CD14-positive monocyte (primary cell): ENCODE results near the gene ARMCX2. TPM values are rescaled to one million over a fixed set of nuclear protein-coding genes. Genes with fewer than 3 reads are reported as not detected.

ENCODE experiments used
- DNase-seq, 3 donors: peaks; one replicate each; pipeline ENCODE4 v3.0.0-alpha.2; 2011 to 2022
- H2AFZ ChIP-seq: 2 replicates; pipeline ENCODE4 v1.6.0; 2012; ENCODE audit warnings: mild to moderate bottlenecking, low read depth, low read length, inconsistent platforms; ENCODE audit not compliant: insufficient read depth, poor library complexity, severe bottlenecking
- H3K27ac ChIP-seq, 2 donors: 1 replicate in 1 of 2; 2 replicates in 1 of 2; pipeline ENCODE4 v1.5.1; 2012 to 2013; ENCODE audit warnings: low read length in 2 of 2, control low read depth in 1 of 2, inconsistent platforms in 1 of 2, low read depth in 1 of 2, mild to moderate bottlenecking in 1 of 2
- H3K27me3 ChIP-seq, 2 donors: one replicate each; pipeline versions ENCODE4 v1.6.0 to v1.6.1; 2011 to 2013; ENCODE audit warnings: low read length in 2 of 2; ENCODE audit not compliant: control insufficient read depth in 2 of 2, insufficient read depth in 2 of 2
- H3K36me3 ChIP-seq, 2 donors: replicated peaks in 1 of 2; 1 replicate in 1 of 2; 2 replicates in 1 of 2; pipeline versions ENCODE4 v1.5.1 to v1.6.1; 2012 to 2013; ENCODE audit warnings: low read length in 2 of 2, control low read depth in 1 of 2, inconsistent platforms in 1 of 2, mild to moderate bottlenecking in 1 of 2; ENCODE audit not compliant: insufficient read depth in 2 of 2, control insufficient read depth in 1 of 2
- H3K4me1 ChIP-seq, 2 donors: 1 replicate in 1 of 2; 2 replicates in 1 of 2; pipeline versions ENCODE4 v1.5.1 to v1.6.1; 2012 to 2013; ENCODE audit warnings: low read length in 2 of 2, control low read depth in 1 of 2, inconsistent platforms in 1 of 2, mild to moderate bottlenecking in 1 of 2, moderate library complexity in 1 of 2; ENCODE audit not compliant: insufficient read depth in 2 of 2, control insufficient read depth in 1 of 2
- H3K4me2 ChIP-seq: replicated peaks from 2 replicates; pipeline ENCODE3; 2012; ENCODE audit warnings: low read length, moderate library complexity, mild to moderate bottlenecking; ENCODE audit not compliant: poor library complexity, severe bottlenecking; ENCODE audit errors: extremely low read depth
- H3K4me3 ChIP-seq, 3 experiments: fragments of 200-600 bp in 1 of 3; sonication (generic) in 1 of 3; replicated peaks in 1 of 3; 1 replicate in 2 of 3; 2 replicates in 1 of 3; pipeline ENCODE4 v1.5.1; 2011 to 2013; ENCODE audit warnings: low read length in 3 of 3, mild to moderate bottlenecking in 3 of 3, control low read depth in 2 of 3, low read depth in 2 of 3, inconsistent platforms in 1 of 3, moderate library complexity in 1 of 3
- H3K79me2 ChIP-seq: 2 replicates; pipeline ENCODE4 v1.6.0; 2012; ENCODE audit warnings: mild to moderate bottlenecking, control low read depth, inconsistent platforms, low read length, moderate library complexity; ENCODE audit not compliant: insufficient read depth
- H3K9ac ChIP-seq: 2 replicates; pipeline ENCODE4 v1.6.0; 2017; ENCODE audit warnings: low read length, mild to moderate bottlenecking; ENCODE audit not compliant: insufficient read depth, poor library complexity, severe bottlenecking
- H3K9me3 ChIP-seq, 2 donors: replicated peaks in 1 of 2; 1 replicate in 1 of 2; 2 replicates in 1 of 2; pipeline versions ENCODE4 v1.5.1 to v1.6.1; 2012 to 2013; ENCODE audit warnings: low read length in 2 of 2, control low read depth in 1 of 2; ENCODE audit not compliant: control insufficient read depth in 1 of 2, insufficient read depth in 1 of 2
- H4K20me1 ChIP-seq: 2 replicates; pipeline ENCODE4 v1.6.0; 2012; ENCODE audit warnings: mild to moderate bottlenecking, low read length, control low read depth, moderate library complexity; ENCODE audit not compliant: insufficient read depth
- H3K27ac Mint-ChIP-seq, 7 donors: one replicate each; pipeline ENCODE4 v1.8.0; 2020; ENCODE audit warnings: mild to moderate bottlenecking in 7 of 7, mixed read lengths in 7 of 7, moderate library complexity in 6 of 7, inconsistent platforms in 2 of 7
- H3K27me3 Mint-ChIP-seq, 3 donors: one replicate each; pipeline ENCODE4 v1.8.0; 2021 to 2022; ENCODE audit warnings: low read depth in 3 of 3, mild to moderate bottlenecking in 3 of 3, mixed read lengths in 3 of 3, moderate library complexity in 3 of 3, inconsistent platforms in 1 of 3
- H3K36me3 Mint-ChIP-seq, 2 donors: one replicate each; pipeline ENCODE4 v1.8.0; 2020; ENCODE audit warnings: mixed read lengths in 2 of 2, inconsistent platforms in 1 of 2, mild to moderate bottlenecking in 1 of 2
- H3K4me1 Mint-ChIP-seq: one replicate; pipeline ENCODE4 v1.8.0; 2020; ENCODE audit warnings: mild to moderate bottlenecking, mixed read lengths
- H3K4me3 Mint-ChIP-seq, 2 donors: one replicate each; pipeline ENCODE4 v1.8.0; 2020; ENCODE audit warnings: mild to moderate bottlenecking in 2 of 2, mixed read lengths in 2 of 2, moderate library complexity in 1 of 2
- H3K9me3 Mint-ChIP-seq, 7 donors: one replicate each; pipeline ENCODE4 v1.8.0; 2020 to 2022; ENCODE audit warnings: mixed read lengths in 7 of 7, mild to moderate bottlenecking in 6 of 7, moderate library complexity in 6 of 7, inconsistent platforms in 2 of 7
- CTCF ChIP-seq: fragments of 200-600 bp; IDR thresholded peaks from one replicate; pipeline ENCODE4 v1.8.0; 2022; ENCODE audit warnings: antibody characterized with exemption, mild to moderate bottlenecking
- WGBS: methylation state at CpG from one replicate; pipeline ENCODE4 v1.1.5; 2013; ENCODE audit warnings: missing lambda C conversion rate; ENCODE audit not compliant: insufficient coverage; 5-methylcytosine and 5-hydroxymethylcytosine counted together
- intact Hi-C, 2 donors: fragments of 100-400 bp; cut with micrococcal nuclease; formaldehyde crosslinking; loops; one replicate each; pipeline versions ENCODE4 v1.15.0 to v1.15.1; 2023
- polyA plus RNA-seq, 3 donors: library from polyadenylated mRNA; depleted of rRNA in 1 of 3; unstranded in 2 of 3; stranded (reverse) in 1 of 3; fragments of 300-500 nt in 2 of 3; fragments of >200 nt in 1 of 3; fragmentation: Illumina TruSeq in 2 of 3; gene quantifications; 1 replicate in 2 of 3; 2 replicates in 1 of 3; pipeline ENCODE4 v1.2.3, GENCODE V29; 2012 to 2021

The ARMCX2 gene
- polyA plus RNA-seq, 3 donors: 0.27 to 0.63 (median 0.61) TPM

- Histone ChIP-seq H2AFZ (no peak overlapping the region), H3K9ac (no peak overlapping the region), H3K27me3 (no peaks in the 10 kb centered on the region), H3K4me2 (no peak overlapping the region), H3K79me2 (no peaks in the 10 kb centered on the region), H3K4me1 (no peaks in the 10 kb centered on the region), H3K4me3 (no peak overlapping the region), H3K27ac (no peak overlapping the region), H3K9me3 (no peaks in the 10 kb centered on the region), H4K20me1 (no peaks in the 10 kb centered on the region), H3K36me3 (no peaks in the 10 kb centered on the region)
- H3K4me1 Mint-ChIP-seq: no peaks in the 10 kb centered on the region
- no peak overlapping the region for H3K4me3 Mint-ChIP-seq
- intact Hi-C loops: no loop called here
- H3K9me3 Mint-ChIP-seq: no peaks in the 10 kb centered on the region
- no CpG with 5 or more reads among the region's 1 CpG for WGBS
- no peaks in the 10 kb centered on the region for H3K36me3 Mint-ChIP-seq
- no peak for TF ChIP-seq CTCF
- no peaks in the 10 kb centered on the region for H3K27me3 Mint-ChIP-seq
- H3K27ac Mint-ChIP-seq: no peak overlapping the region
- no peak for DNase-seq
Observed at GRCh38 chrX:101691835-101692234, 32.2 kb upstream of the ARMCX2 start.

DNA sequence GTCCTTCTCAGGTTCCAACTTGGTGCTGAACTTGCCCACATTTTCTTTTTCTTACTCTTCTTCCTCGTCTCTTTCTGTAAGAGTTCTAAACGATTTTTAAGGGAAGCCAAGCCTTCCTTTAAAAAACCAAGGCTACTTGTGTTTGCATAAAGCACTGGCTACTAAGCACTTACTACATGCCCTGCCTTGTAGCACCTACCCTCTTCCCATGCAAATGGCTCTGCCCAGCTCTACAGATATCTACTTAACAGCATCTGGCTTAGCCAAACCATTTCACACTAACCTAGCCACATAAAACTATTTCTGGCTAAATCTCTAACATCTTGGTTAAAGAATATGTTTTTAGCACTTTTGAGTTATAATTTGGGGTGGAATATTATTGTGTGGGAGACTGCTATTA is 26.9 kb upstream of the ARMCX2 start:
- Mint-ChIP-seq H3K9me3 (no peaks in the 10 kb centered on the region), H3K27ac (no peak overlapping the region), H3K27me3 (peaks cover 0 to 4% (median 0%) of the 10 kb centered on the region in 3 donors), H3K4me3 (no peak overlapping the region), H3K4me1 (no peaks in the 10 kb centered on the region), H3K36me3 (no peaks in the 10 kb centered on the region)
- Histone ChIP-seq H3K36me3 (no peaks in the 10 kb centered on the region), H3K4me2 (no peak overlapping the region), H3K27me3 (no peaks in the 10 kb centered on the region), H3K27ac (no peak overlapping the region), H3K4me1 (no peaks in the 10 kb centered on the region), H2AFZ (no peak overlapping the region), H3K9me3 (no peaks in the 10 kb centered on the region), H3K9ac (no peak overlapping the region), H4K20me1 (no peaks in the 10 kb centered on the region), H3K4me3 (no peak overlapping the region), H3K79me2 (no peaks in the 10 kb centered on the region)
- no CpG with 5 or more reads among the region's 2 CpGs for WGBS
- intact Hi-C loops: no loop called here
- TF ChIP-seq CTCF: no peak
- DNase-seq: no peak
